ENCODE measurements around the gene BCAS3.

Gene BCAS3

DNA sequence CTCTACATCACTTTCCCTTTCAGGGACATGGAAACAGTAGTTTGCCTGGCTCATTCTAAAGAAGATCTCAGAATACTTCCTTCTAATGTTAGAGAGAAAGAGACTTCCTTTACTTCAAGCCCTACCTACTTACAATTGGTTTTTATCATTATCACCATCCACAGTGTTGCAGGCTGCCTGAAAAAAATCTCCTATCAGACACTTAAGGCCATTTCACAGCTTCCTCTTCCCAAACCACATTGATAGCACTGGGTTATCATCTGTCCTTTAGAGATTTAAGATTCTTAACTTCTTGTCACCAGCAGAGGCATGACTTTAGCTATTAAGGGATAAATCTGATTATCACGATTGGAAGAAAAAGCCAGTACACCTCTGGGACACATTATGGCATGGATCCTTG lies 543.5 kb downstream of the BCAS3 start:
- no peak overlapping the region for H3K4me3 ChIP-seq (ENCODE audit: control insufficient read depth, low read depth, low read length)
- DNase-seq (ENCODE audit: low read depth), result no peak
- no peak for TF ChIP-seq CTCF (IDR thresholded peaks at IDR 0.05; ENCODE audit: control insufficient read depth, insufficient read depth, low read depth, low read length, missing control alignments)

DNA sequence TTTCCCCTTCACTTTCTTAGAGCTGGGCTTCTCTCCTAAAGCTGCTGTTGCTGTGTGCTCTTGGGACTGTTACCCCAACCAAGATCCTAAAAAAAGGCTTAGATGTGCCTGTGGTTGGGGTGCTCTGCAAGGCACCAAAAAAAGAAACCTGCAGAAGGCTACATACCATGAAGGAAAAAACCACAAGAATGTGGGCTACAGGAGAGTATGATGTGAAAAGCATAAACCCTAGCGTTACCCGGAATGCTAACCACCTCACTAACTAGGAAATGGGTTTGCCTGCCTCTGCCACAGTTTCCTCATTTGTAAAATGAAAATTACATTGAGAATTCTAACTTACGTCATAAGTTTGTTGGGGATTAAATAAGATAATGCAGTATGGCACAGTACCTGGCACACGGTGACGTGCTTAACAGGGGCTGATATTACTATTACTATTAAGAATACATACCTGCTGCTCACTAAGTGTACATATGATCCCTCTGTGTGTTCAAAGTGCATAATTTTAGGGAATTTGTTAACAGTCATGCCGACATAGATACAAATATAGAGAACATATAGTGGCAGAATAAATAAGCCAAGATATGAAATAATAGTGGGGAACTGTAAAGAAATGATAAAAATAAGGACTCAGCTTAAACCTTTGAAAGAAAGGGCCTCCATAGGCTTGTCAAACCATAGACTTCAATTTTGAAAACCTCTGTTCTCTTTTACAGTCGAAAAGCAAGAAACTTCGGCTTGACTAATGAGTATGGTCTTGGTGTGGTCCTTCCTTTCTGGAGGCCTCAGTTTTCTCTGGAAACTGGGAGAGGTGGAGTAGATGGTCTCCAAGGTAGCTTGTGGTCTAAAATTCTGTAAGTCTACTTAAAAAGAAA lies 544.2 kb downstream of the BCAS3 start:
- no peak for TF ChIP-seq CTCF (IDR thresholded peaks at IDR 0.05; ENCODE audit: control insufficient read depth, insufficient read depth, low read depth, low read length, missing control alignments)
- no peak overlapping the region for H3K4me3 ChIP-seq (ENCODE audit: control insufficient read depth, low read depth, low read length)
- no peak for DNase-seq (ENCODE audit: low read depth)

- H3K4me3 ChIP-seq (ENCODE audit: control insufficient read depth, low read depth, low read length), result no peak overlapping the region
- no peak for TF ChIP-seq CTCF (IDR thresholded peaks at IDR 0.05; ENCODE audit: control insufficient read depth, insufficient read depth, low read depth, low read length, missing control alignments)
- DNase-seq (ENCODE audit: low read depth), result no peak
These were observed 546.1 kb downstream of the BCAS3 start for GRCh38 chr17:61223725-61224124.

GRCh38 chr17:61225178-61225882 lies 547.7 kb downstream of the BCAS3 start:
- DNase-seq (ENCODE audit: low read depth), result no peak
- H3K4me3 ChIP-seq (ENCODE audit: control insufficient read depth, low read depth, low read length), result no peak overlapping the region
- no peak for TF ChIP-seq CTCF (IDR thresholded peaks at IDR 0.05; ENCODE audit: control insufficient read depth, insufficient read depth, low read depth, low read length, missing control alignments)

GRCh38 chr17:61227866-61228265 lies 550.2 kb downstream of the BCAS3 start:
- no peak for DNase-seq (ENCODE audit: low read depth)
- H3K4me3 ChIP-seq (ENCODE audit: control insufficient read depth, low read depth, low read length), result no peak overlapping the region
- TF ChIP-seq CTCF (IDR thresholded peaks at IDR 0.05; ENCODE audit: control insufficient read depth, insufficient read depth, low read depth, low read length, missing control alignments), result no peak

GRCh38 chr17:61230461-61230860 lies 552.8 kb downstream of the BCAS3 start:
- no peak for TF ChIP-seq CTCF (IDR thresholded peaks at IDR 0.05; ENCODE audit: control insufficient read depth, insufficient read depth, low read depth, low read length, missing control alignments)

More at GRCh38 chr17:61230461-61230860, 552.8 kb downstream of the BCAS3 start:
- H3K4me3 ChIP-seq (ENCODE audit: control insufficient read depth, low read depth, low read length), result no peak overlapping the region
- DNase-seq (ENCODE audit: low read depth), result no peak
